Left ventricle myocardium inferior (tissue), 1 donor: Measurements from ENCODE around the gene SLC6A12. TPM values are rescaled to one million over a fixed set of nuclear protein-coding genes. Genes with fewer than 3 reads are reported as not detected.

Experiments used
- DNase-seq: peaks from one replicate; pipeline ENCODE4 v3.0.0-alpha.2; 2020
- H3K27ac ChIP-seq: fragments of 200-600 bp; replicated peaks from 2 replicates; pipeline ENCODE4 v1.8.0; 2021
- H3K27me3 ChIP-seq: fragments of 200-600 bp; 2 replicates; pipeline ENCODE4 v1.8.0; 2021; ENCODE audit warnings: low read depth
- H3K36me3 ChIP-seq: fragments of 200-600 bp; 2 replicates; pipeline ENCODE4 v1.8.0; 2021
- H3K4me1 ChIP-seq: fragments of 200-600 bp; 2 replicates; pipeline ENCODE4 v1.8.0; 2021
- H3K4me3 ChIP-seq: fragments of 200-600 bp; 2 replicates; pipeline ENCODE4 v1.8.0; 2021; ENCODE audit warnings: mild to moderate bottlenecking, moderate library complexity
- H3K9me3 ChIP-seq: fragments of 200-600 bp; replicated peaks from 2 replicates; pipeline ENCODE4 v1.8.0; 2021
- CTCF ChIP-seq: fragments of 200-600 bp; IDR thresholded peaks from 2 replicates; pipeline ENCODE4 v1.8.0; 2021; ENCODE audit warnings: antibody characterized with exemption, mild to moderate bottlenecking, borderline replicate concordance
- intact Hi-C: fragments of 100-400 bp; cut with micrococcal nuclease; formaldehyde crosslinking; loops from one replicate; pipeline ENCODE4 v1.11.0; 2022
- total RNA-seq: library from RNA; stranded (reverse); fragmentation: NEBNext Ultra II Directional; extraction: Animal tissue kit (Norgen Biotek cat#: 25700); gene quantifications from one replicate; pipeline ENCODE4 v1.2.1, GENCODE V29; 2021
- donor health status: DM: no; HTN: yes; CAD: no; lungs with severe emphysema.

SLC6A12 gene
- total RNA-seq, 1 donor from 2014 or later = 1.2 TPM

DNA sequence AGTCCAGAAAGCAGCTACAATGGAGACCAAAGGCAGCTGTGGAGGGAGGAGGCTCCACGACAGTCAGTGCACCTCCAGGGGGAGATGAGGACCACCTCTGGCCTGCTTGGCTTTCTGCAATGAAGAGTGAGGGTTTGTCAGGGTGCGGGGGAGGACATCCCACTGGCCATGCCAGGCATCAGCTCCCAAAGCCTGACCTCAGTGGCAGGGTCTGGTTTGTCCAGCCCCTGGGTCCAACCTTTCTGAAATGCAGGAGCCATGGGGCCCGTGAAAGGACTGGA, 35.2 kb downstream of the SLC6A12 start:
- H3K4me3 ChIP-seq = peak overlapping the region; percentile 58
- TF ChIP-seq CTCF = no peak
- H3K36me3 ChIP-seq = no peaks in the 10 kb centered on the region
- peaks cover 90% of the 10 kb centered on the region for H3K4me1 ChIP-seq
- intact Hi-C loops = no loop called here
- no peaks in the 10 kb centered on the region for H3K9me3 ChIP-seq
- peak overlapping the region; percentile 83 for H3K27ac ChIP-seq
- no peaks in the 10 kb centered on the region for H3K27me3 ChIP-seq
- no peak for DNase-seq

- H3K9me3 ChIP-seq = no peaks in the 10 kb centered on the region
- intact Hi-C loops = no loop called here
- no peaks in the 10 kb centered on the region for H3K36me3 ChIP-seq
- no peak for DNase-seq
- H3K4me3 ChIP-seq = peak overlapping the region; percentile 58
- no peaks in the 10 kb centered on the region for H3K27me3 ChIP-seq
- H3K4me1 ChIP-seq = peaks cover 95% of the 10 kb centered on the region
- H3K27ac ChIP-seq = peak overlapping the region; percentile 83
- no peak for TF ChIP-seq CTCF
Observed at GRCh38 chr12:177980-178828, 35.8 kb downstream of the SLC6A12 start.

- peak overlapping the region; percentile 83 for H3K27ac ChIP-seq
- TF ChIP-seq CTCF = no peak
- no peak for DNase-seq
Observed at GRCh38 chr12:177336-177979, 36.5 kb downstream of the SLC6A12 start.

DNA sequence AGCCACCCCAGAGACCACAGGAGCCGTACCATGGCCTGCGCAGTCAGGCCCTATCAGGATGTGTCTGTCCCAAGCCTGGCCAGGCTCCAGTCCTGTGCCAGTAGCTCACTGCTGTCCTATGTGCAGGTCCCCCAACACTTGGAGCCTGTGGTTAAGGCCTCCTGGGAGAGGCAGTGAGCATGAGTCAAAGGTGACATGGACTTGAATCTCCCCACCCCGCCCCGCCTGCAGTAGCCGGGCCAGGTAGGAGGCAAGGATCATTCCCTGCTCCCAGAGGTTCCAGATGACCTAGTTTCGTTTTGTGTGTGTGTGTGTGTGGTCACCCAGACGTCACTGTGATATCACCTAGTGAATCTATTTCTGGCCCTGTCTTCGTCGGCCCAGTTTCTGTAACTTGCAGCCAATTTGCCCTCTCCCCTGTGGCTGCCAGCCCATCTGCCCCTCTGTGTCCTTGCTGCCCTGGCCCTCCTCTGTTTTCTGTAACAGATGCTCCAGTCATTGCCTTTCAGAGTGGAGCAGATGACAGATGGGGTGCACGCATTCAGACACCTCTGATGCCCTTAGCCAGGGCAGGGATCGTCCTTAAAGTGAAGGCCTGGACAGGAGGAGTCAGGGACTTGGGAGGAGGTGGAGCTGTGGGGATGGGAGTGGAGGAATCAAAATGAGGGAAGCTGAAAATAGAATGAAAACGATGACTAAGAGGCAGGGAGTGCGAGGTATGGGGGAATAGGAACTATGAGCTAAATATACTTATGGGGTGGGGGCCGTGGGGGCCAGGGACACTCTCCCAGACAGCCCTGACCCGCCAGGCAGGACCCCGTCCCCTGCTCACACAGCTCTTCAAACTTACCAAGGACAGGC, 37.4 kb downstream of the SLC6A12 start:
- TF ChIP-seq CTCF = no peak
- no peaks in the 10 kb centered on the region for H3K27me3 ChIP-seq
- peak overlapping the region; percentile 83 for H3K27ac ChIP-seq
- H3K36me3 ChIP-seq = no peaks in the 10 kb centered on the region
- no peak for DNase-seq
- intact Hi-C loops = no loop called here
- H3K4me1 ChIP-seq = peaks cover 100% of the 10 kb centered on the region
- no peaks in the 10 kb centered on the region for H3K9me3 ChIP-seq
- peak overlapping the region; percentile 4 for H3K4me3 ChIP-seq

More at GRCh38 chr12:177336-177979, 36.5 kb downstream of the SLC6A12 start:
- H3K9me3 ChIP-seq = no peaks in the 10 kb centered on the region
- intact Hi-C loops = no loop called here
- H3K36me3 ChIP-seq = no peaks in the 10 kb centered on the region
- H3K4me1 ChIP-seq = peaks cover 100% of the 10 kb centered on the region
- no peaks in the 10 kb centered on the region for H3K27me3 ChIP-seq
- no peak overlapping the region for H3K4me3 ChIP-seq

GRCh38 chr12:175759-176158, 38.2 kb downstream of the SLC6A12 start:
- no peak for DNase-seq
- H3K4me3 ChIP-seq = peak overlapping the region; percentile 4
- H3K36me3 ChIP-seq = no peaks in the 10 kb centered on the region
- H3K4me1 ChIP-seq = peaks cover 98% of the 10 kb centered on the region
- H3K27ac ChIP-seq = peak overlapping the region; percentile 83
- no peak for TF ChIP-seq CTCF
- no peaks in the 10 kb centered on the region for H3K9me3 ChIP-seq
- H3K27me3 ChIP-seq = no peaks in the 10 kb centered on the region
- intact Hi-C loops = no loop called here
